Adrenal gland (tissue), 5 donors: ENCODE measurements around the gene DENND2A.

Experiments used
- POLR2A ChIP-seq, 2 donors: fragments of 450-650 bp; IDR thresholded peaks; one replicate each; pipeline ENCODE4 v1.6.1; 2017; ENCODE audit warnings: antibody characterized with exemption in 2 of 2, mild to moderate bottlenecking in 2 of 2, moderate library complexity in 1 of 2
- TF ChIP-seq, protein P1 (sequence below), 6 experiments: fragments of 450-650 bp in 4 of 6; fragments of 200-600 bp in 2 of 6; sonication (generic) in 1 of 6; IDR thresholded peaks; 1 replicate in 5 of 6; 2 replicates in 1 of 6; pipeline versions ENCODE4 v1.5.1 to v1.8.0; 2016 to 2021; ENCODE audit warnings: antibody characterized with exemption in 6 of 6, mild to moderate bottlenecking in 2 of 6, moderate library complexity in 1 of 6
- donor health status: DM: no; HTN: no; CAD: no.

DNA sequence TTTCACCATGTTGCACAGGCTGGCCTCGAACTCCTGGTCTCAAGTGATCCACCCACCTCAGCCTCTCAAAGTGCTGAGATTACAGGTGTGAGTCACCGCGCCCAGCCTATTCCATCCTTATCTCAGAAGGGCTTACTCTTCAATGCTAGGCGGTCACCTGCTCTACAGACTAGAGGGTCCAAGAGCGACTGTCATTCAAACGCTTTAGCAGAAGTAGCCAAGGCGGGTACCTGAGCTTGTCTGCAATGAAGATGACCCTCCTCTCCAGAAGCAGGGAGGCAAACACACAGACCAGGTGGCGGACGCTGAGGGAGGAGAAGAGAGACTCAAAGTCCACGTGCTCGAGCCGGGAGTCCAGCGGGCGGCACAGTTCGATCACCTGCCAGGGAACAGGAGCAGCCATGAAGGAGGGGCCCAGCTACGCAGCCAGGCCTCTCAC is 96.2 kb downstream of the DENND2A start:
- TF ChIP-seq, protein P1, sequence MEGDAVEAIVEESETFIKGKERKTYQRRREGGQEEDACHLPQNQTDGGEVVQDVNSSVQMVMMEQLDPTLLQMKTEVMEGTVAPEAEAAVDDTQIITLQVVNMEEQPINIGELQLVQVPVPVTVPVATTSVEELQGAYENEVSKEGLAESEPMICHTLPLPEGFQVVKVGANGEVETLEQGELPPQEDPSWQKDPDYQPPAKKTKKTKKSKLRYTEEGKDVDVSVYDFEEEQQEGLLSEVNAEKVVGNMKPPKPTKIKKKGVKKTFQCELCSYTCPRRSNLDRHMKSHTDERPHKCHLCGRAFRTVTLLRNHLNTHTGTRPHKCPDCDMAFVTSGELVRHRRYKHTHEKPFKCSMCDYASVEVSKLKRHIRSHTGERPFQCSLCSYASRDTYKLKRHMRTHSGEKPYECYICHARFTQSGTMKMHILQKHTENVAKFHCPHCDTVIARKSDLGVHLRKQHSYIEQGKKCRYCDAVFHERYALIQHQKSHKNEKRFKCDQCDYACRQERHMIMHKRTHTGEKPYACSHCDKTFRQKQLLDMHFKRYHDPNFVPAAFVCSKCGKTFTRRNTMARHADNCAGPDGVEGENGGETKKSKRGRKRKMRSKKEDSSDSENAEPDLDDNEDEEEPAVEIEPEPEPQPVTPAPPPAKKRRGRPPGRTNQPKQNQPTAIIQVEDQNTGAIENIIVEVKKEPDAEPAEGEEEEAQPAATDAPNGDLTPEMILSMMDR (IDR thresholded peaks at IDR 0.05): no peak
- TF ChIP-seq POLR2A (IDR thresholded peaks at IDR 0.05): no peak
